ENCODE measurements around the gene IFI27L1. TPM values are rescaled to one million over a fixed set of nuclear protein-coding genes. Genes with fewer than 3 reads are reported as not detected.

Gene IFI27L1
- total and polyA plus RNA-seq, 2 donors (not counting 1 experiment from before 2014, with no cell fraction given): 6.5 to 6.7 TPM

- Histone ChIP-seq H3K79me2 (ENCODE audit: control insufficient read depth, insufficient read depth, low read length) (peaks cover 100% of the 10 kb centered on the region), H2AFZ (ENCODE audit: insufficient read depth, low read depth, low read length, poor library complexity, severe bottlenecking) (no peak overlapping the region), H4K20me1 (ENCODE audit: control insufficient read depth, insufficient read depth, low read length, poor library complexity, severe bottlenecking) (peaks cover 87% of the 10 kb centered on the region), H3K4me2 (replicated peaks; ENCODE audit: low read depth, low read length, poor library complexity, severe bottlenecking) (no peak overlapping the region), H3K4me1 (ENCODE audit: control insufficient read depth in 2 of 2, insufficient read depth in 2 of 2, low read length in 2 of 2) (peaks cover 26 to 32% of the 10 kb centered on the region in 2 donors), H3K4me3 (ENCODE audit: control extremely low read depth in 1 of 5, extremely low read depth in 1 of 5, insufficient read depth in 1 of 5, low read depth in 2 of 5, low read length in 4 of 5) (no peak overlapping the region), H3K27me3 (replicated peaks in 1 of 4; ENCODE audit: control extremely low read depth in 1 of 4, control insufficient read depth in 3 of 4, insufficient read depth in 4 of 4, low read length in 3 of 4) (no peaks in the 10 kb centered on the region), H3K27ac (ENCODE audit: low read length in 2 of 2) (no peak overlapping the region), H3K9ac (ENCODE audit: low read length) (no peak overlapping the region), H3K9me3 (ENCODE audit: control extremely low read depth in 1 of 3, control insufficient read depth in 2 of 3, insufficient read depth in 1 of 3, low read length in 2 of 3) (peaks cover 9 to 19% (median 9%) of the 10 kb centered on the region in 3 donors), H3K36me3 (replicated peaks in 1 of 2; ENCODE audit: control extremely low read depth in 1 of 2, control insufficient read depth in 1 of 2, extremely low read depth in 1 of 2, insufficient read depth in 2 of 2, low read length in 1 of 2) (peaks cover 10 to 27% of the 10 kb centered on the region in 2 experiments)
- CTCF ChIA-PET: interaction anchor here (1.1 kb wide), 1 partner anchor 27 kb away, joined by 3 read pairs; no protein-coding TSS in a partner anchor
- ATAC-seq (ENCODE audit: low read depth): no peak
- POLR2A ChIA-PET: no interaction called here
- Mint-ChIP-seq H3K4me3 (no peak overlapping the region), H3K27ac (no peak overlapping the region), H3K4me1 (peaks cover 53% of the 10 kb centered on the region), H3K9me3 (ENCODE audit: insufficient read depth) (peaks cover 15% of the 10 kb centered on the region), H3K27me3 (no peaks in the 10 kb centered on the region)
- intact Hi-C loops (cut with micrococcal nuclease): no loop called here
- no peak for TF ChIP-seq EZH2 (IDR thresholded peaks at IDR 0.05; ENCODE audit: borderline replicate concordance, insufficient read depth, low read depth, low read length, poor library complexity, severe bottlenecking)
- no peak for TF ChIP-seq CTCF (IDR thresholded peaks at IDR 0.05)
- no peak for DNase-seq
- no CpG with 5 or more reads among the region's 3 CpGs for WGBS (ENCODE audit: insufficient coverage)
These were observed 6.6 kb upstream of the IFI27L1 start for GRCh38 chr14:94074534-94074933.

GRCh38 chr14:94075008-94075407 is 6.1 kb upstream of the IFI27L1 start:
- Histone ChIP-seq H3K27ac (ENCODE audit: low read length in 2 of 2) (no peak overlapping the region), H3K4me3 (ENCODE audit: control extremely low read depth in 1 of 5, extremely low read depth in 1 of 5, insufficient read depth in 1 of 5, low read depth in 2 of 5, low read length in 4 of 5) (no peak overlapping the region), H4K20me1 (ENCODE audit: control insufficient read depth, insufficient read depth, low read length, poor library complexity, severe bottlenecking) (peaks cover 87% of the 10 kb centered on the region), H2AFZ (ENCODE audit: insufficient read depth, low read depth, low read length, poor library complexity, severe bottlenecking) (no peak overlapping the region), H3K79me2 (ENCODE audit: control insufficient read depth, insufficient read depth, low read length) (peaks cover 100% of the 10 kb centered on the region), H3K9me3 (ENCODE audit: control extremely low read depth in 1 of 3, control insufficient read depth in 2 of 3, insufficient read depth in 1 of 3, low read length in 2 of 3) (peaks cover 9 to 15% (median 9%) of the 10 kb centered on the region in 3 donors), H3K4me1 (ENCODE audit: control insufficient read depth in 2 of 2, insufficient read depth in 2 of 2, low read length in 2 of 2) (peaks cover 30 to 36% of the 10 kb centered on the region in 2 donors), H3K36me3 (replicated peaks in 1 of 2; ENCODE audit: control extremely low read depth in 1 of 2, control insufficient read depth in 1 of 2, extremely low read depth in 1 of 2, insufficient read depth in 2 of 2, low read length in 1 of 2) (peaks cover 10 to 27% of the 10 kb centered on the region in 2 experiments), H3K4me2 (replicated peaks; ENCODE audit: low read depth, low read length, poor library complexity, severe bottlenecking) (no peak overlapping the region), H3K27me3 (replicated peaks in 1 of 4; ENCODE audit: control extremely low read depth in 1 of 4, control insufficient read depth in 3 of 4, insufficient read depth in 4 of 4, low read length in 3 of 4) (no peaks in the 10 kb centered on the region), H3K9ac (ENCODE audit: low read length) (no peak overlapping the region)
- H3K27ac Mint-ChIP-seq: no peak overlapping the region
- peaks cover 55% of the 10 kb centered on the region for H3K4me1 Mint-ChIP-seq
- peaks cover 15% of the 10 kb centered on the region for H3K9me3 Mint-ChIP-seq (ENCODE audit: insufficient read depth)
- WGBS (ENCODE audit: insufficient coverage): no CpG with 5 or more reads among the region's 2 CpGs
- ChIA-PET CTCF (interaction anchor here (1.1 kb wide), 1 partner anchor 27 kb away, joined by 3 read pairs; no protein-coding TSS in a partner anchor), POLR2A (no interaction called here)
- ATAC-seq (ENCODE audit: low read depth): no peak
- DNase-seq: no peak
- no peaks in the 10 kb centered on the region for H3K27me3 Mint-ChIP-seq
- H3K4me3 Mint-ChIP-seq: peak overlapping the region; percentile 54
- no peak for TF ChIP-seq EZH2 (IDR thresholded peaks at IDR 0.05; ENCODE audit: borderline replicate concordance, insufficient read depth, low read depth, low read length, poor library complexity, severe bottlenecking)
- no peak for TF ChIP-seq CTCF (IDR thresholded peaks at IDR 0.05)
- intact Hi-C loops (cut with micrococcal nuclease): no loop called here

Measured in B cell (primary cell).